Gastroesophageal sphincter (tissue), 4 donors: ENCODE measurements around the gene WNT9A. TPM values are rescaled to one million over a fixed set of nuclear protein-coding genes. Genes with fewer than 3 reads are reported as not detected.

ENCODE experiments used
- ATAC-seq: fragments of 150-250 bp; one replicate; pipeline ENCODE4 v1.9.1; 2016; ENCODE audit warnings: mild to moderate bottlenecking, moderate library complexity
- H3K27ac ChIP-seq, 4 donors: fragments of 200-600 bp; sonication (generic) in 3 of 4; 1 replicate in 3 of 4; 2 replicates in 1 of 4; pipeline ENCODE4 v1.5.1; 2016 to 2019
- H3K27me3 ChIP-seq: fragments of 200-600 bp; sonication (generic); one replicate; pipeline ENCODE4 v1.5.1; 2019
- H3K36me3 ChIP-seq, 2 donors: fragments of 200-600 bp; sonication (generic); one replicate each; pipeline ENCODE4 v1.5.1; 2019; ENCODE audit warnings: control low read depth in 1 of 2
- H3K4me1 ChIP-seq, 3 donors: fragments of 200-600 bp; sonication (generic); 1 replicate in 2 of 3; 2 replicates in 1 of 3; pipeline ENCODE4 v1.5.1; 2016 to 2019; ENCODE audit warnings: control low read depth in 2 of 3
- H3K4me3 ChIP-seq, 2 donors: fragments of 200-600 bp; sonication (generic); one replicate each; pipeline ENCODE4 v1.5.1; 2019; ENCODE audit warnings: mild to moderate bottlenecking in 1 of 2, moderate library complexity in 1 of 2
- H3K9me3 ChIP-seq, 3 donors: fragments of 200-600 bp; sonication (generic); one replicate each; pipeline ENCODE4 v1.5.1; 2017 to 2019; ENCODE audit warnings: control low read depth in 2 of 3
- EP300 ChIP-seq: sonication (generic); formaldehyde crosslinking; IDR thresholded peaks from one replicate; pipeline ENCODE4 v1.6.1; 2017; ENCODE audit warnings: antibody characterized with exemption, mild to moderate bottlenecking
- POLR2A ChIP-seq, 2 donors: fragments of 450-650 bp; IDR thresholded peaks; one replicate each; pipeline ENCODE4 v1.6.1; 2017; ENCODE audit warnings: antibody characterized with exemption in 2 of 2, mild to moderate bottlenecking in 2 of 2, moderate library complexity in 1 of 2
- POLR2AphosphoS5 ChIP-seq: sonication (generic); formaldehyde crosslinking; IDR thresholded peaks from one replicate; pipeline ENCODE4 v1.6.1; 2017; ENCODE audit warnings: antibody characterized with exemption
- WGBS, 2 donors: methylation state at CpG; one replicate each; pipeline ENCODE4 v1.1.5; 2018; ENCODE audit warnings: low coverage in 1 of 2; 5-methylcytosine and 5-hydroxymethylcytosine counted together
- total RNA-seq, 4 donors: library from RNA; depleted of rRNA; stranded (reverse); fragments of >200 nt; gene quantifications; one replicate each; pipeline ENCODE4 v1.1.0, GENCODE V29; 2016
- TF ChIP-seq, protein P1 (sequence below), 4 experiments: fragments of 200-600 bp in 2 of 4; fragments of 450-650 bp in 2 of 4; sonication (generic) in 1 of 4; IDR thresholded peaks; one replicate each; pipeline ENCODE4 v1.5.1; 2017 to 2019; ENCODE audit warnings: antibody characterized with exemption in 4 of 4, mild to moderate bottlenecking in 2 of 4, moderate library complexity in 2 of 4

The WNT9A gene
- total RNA-seq, 4 donors from 2014 or later = 5.4 to 14.0 (median 6.6) TPM

DNA sequence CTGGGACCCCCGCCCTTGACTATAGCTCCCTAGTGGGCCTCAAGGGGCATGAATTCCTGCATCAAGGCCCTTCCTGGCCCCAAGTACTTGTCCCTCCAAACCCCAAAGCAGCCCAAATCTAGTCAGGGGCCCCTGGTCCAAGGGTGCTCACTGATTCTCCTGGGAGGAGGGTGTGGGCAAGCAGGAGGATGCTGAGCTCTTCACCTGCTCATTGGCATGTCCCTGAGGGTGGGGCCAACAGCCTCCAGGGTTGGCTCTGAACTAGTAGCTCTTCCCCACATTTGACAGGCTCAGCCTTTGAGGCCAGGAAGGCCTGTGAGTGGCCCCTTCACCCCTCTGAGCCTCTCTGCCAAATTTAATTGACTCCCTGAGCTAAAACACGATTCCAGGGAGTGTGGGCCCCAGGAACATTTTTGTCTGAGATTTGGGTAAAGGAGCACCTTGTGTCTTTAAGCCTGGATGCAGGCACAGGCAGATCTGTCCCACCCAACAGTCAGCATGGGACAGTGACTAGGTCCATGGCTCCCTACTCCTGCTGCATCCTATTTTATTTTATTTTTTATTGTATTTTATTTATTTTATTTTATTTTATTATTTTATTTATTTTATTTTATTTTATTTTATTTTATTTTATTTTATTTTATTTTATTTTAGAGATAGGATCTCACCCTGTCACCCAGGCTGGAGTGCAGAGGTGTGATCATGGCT lies 11.0 kb upstream of the WNT9A start:
- Histone ChIP-seq H3K36me3 (no peaks in the 10 kb centered on the region), H3K27ac (no peak overlapping the region), H3K4me3 (no peak overlapping the region), H3K27me3 (peaks cover 72% of the 10 kb centered on the region), H3K4me1 (no peaks in the 10 kb centered on the region), H3K9me3 (peaks cover 0 to 17% (median 0%) of the 10 kb centered on the region in 3 donors)
- TF ChIP-seq EP300 = no peak
- no peak for TF ChIP-seq POLR2AphosphoS5
- no peak for TF ChIP-seq POLR2A (IDR thresholded peaks at IDR 0.05)
- TF ChIP-seq, protein P1, sequence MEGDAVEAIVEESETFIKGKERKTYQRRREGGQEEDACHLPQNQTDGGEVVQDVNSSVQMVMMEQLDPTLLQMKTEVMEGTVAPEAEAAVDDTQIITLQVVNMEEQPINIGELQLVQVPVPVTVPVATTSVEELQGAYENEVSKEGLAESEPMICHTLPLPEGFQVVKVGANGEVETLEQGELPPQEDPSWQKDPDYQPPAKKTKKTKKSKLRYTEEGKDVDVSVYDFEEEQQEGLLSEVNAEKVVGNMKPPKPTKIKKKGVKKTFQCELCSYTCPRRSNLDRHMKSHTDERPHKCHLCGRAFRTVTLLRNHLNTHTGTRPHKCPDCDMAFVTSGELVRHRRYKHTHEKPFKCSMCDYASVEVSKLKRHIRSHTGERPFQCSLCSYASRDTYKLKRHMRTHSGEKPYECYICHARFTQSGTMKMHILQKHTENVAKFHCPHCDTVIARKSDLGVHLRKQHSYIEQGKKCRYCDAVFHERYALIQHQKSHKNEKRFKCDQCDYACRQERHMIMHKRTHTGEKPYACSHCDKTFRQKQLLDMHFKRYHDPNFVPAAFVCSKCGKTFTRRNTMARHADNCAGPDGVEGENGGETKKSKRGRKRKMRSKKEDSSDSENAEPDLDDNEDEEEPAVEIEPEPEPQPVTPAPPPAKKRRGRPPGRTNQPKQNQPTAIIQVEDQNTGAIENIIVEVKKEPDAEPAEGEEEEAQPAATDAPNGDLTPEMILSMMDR (IDR thresholded peaks at IDR 0.05) = no peak
- no peak for ATAC-seq
- 40% methylated on average over 1 of the region's 2 CpGs; no CpG with 5 or more reads in 1 of the 2 donors for WGBS, 2 donors

DNA sequence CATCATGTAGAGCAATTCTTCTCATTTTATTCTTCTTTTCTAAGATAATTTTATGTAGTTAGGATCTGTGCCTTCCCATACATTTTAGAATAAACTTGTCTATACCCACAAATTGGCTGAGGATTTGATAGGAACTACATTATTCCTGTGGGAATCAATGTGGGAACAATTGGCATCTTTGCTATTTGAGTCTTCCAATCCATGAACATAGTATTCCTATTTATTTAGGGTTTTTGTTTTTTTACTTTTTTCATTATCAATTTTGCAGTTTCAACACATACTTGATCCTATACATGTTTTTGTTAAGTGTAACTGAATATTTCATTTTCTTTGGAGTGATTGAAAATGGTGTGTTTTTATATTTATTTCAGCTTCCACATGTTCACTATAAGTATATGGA lies 8.1 kb upstream of the WNT9A start:
- no peak overlapping the region for H3K27ac ChIP-seq
- peaks cover 81% of the 10 kb centered on the region for H3K27me3 ChIP-seq
- ATAC-seq = no peak
- no peak for TF ChIP-seq POLR2A (IDR thresholded peaks at IDR 0.05)
- TF ChIP-seq, protein P1 (IDR thresholded peaks at IDR 0.05) = no peak
- TF ChIP-seq EP300 = no peak
- TF ChIP-seq POLR2AphosphoS5 = no peak
- H3K9me3 ChIP-seq = peaks cover 0 to 17% (median 0%) of the 10 kb centered on the region in 3 donors
- H3K4me1 ChIP-seq = no peaks in the 10 kb centered on the region
- no peaks in the 10 kb centered on the region for H3K36me3 ChIP-seq
- no peak overlapping the region for H3K4me3 ChIP-seq

DNA sequence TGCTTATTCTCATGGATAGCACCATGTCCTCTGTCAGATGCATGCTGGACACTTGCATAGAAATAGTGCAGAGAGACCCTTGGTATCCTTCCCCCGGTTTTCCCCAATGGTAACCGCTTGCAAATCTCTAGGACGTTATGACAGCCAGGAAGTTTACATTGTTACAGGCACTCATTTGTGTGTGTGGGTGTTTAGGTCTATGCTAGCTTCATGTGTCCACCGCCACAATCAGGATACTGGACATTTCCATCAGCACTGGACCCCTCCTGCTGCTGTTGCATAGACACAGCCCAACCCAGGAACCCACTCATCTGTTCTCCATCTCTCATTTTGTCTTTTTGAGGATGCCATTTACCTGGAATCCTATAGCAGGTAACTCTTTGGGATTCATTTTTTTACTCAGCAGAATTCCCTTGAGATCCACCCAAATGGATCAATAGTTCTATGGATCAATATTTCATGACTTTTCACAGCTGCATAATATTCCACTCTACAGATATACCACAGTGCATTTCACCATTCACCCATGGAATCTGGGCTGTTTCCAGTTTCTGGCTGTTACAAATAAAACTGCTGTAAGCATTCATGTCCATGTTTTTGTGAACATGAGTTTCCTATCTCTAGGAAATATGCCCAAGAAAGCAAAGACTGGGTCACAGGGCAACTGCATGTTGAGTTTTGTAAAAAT lies 6.6 kb upstream of the WNT9A start:
- Histone ChIP-seq H3K9me3 (peaks cover 0 to 17% (median 0%) of the 10 kb centered on the region in 3 donors), H3K4me3 (no peak overlapping the region), H3K4me1 (peaks cover 0 to under 1% (median 0%) of the 10 kb centered on the region in 3 donors), H3K27me3 (peaks cover 72% of the 10 kb centered on the region), H3K27ac (no peak overlapping the region), H3K36me3 (no peaks in the 10 kb centered on the region)
- TF ChIP-seq, protein P1 (IDR thresholded peaks at IDR 0.05) = no peak
- no peak for ATAC-seq
- WGBS, 2 donors = 28 to 40% methylated on average over 4 of the region's 4 CpGs

DNA sequence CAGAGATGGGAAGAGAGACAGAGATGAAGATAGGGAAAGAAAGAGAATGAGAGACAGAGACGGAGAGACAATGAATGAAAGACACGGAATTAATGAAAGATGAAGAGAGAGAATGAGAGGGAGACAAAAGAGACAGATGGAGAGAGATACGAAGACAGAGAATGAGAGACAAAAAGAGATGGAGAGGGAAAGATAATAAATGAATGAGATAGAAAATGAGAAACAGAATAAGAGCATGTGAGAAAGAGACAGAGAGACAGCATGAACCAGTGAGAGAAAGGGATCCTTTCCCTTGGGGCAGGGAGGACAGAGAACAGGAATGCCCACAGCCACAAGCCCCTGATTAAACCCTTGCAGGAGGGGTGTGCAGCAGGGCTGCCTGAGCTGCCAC lies 5.3 kb upstream of the WNT9A start:
- TF ChIP-seq POLR2AphosphoS5 (no peak), EP300 (no peak), POLR2A (IDR thresholded peaks at IDR 0.05) (no peak)
- TF ChIP-seq, protein P1 (IDR thresholded peaks at IDR 0.05) = no peak
- 67 to 75% methylated on average over 3 of the region's 3 CpGs for WGBS, 2 donors
- Histone ChIP-seq H3K27ac (no peak overlapping the region), H3K4me3 (no peak overlapping the region), H3K4me1 (peaks cover 0 to 13% (median 10%) of the 10 kb centered on the region in 3 donors), H3K36me3 (no peaks in the 10 kb centered on the region), H3K27me3 (peaks cover 68% of the 10 kb centered on the region), H3K9me3 (peaks cover 0 to 17% (median 0%) of the 10 kb centered on the region in 3 donors)
- ATAC-seq = no peak
